Gastrocnemius medialis (tissue), 4 donors: ENCODE results near the gene CNGB1.

Experiments
- CTCF ChIP-seq, 5 experiments: fragments of 450-650 bp in 3 of 5; fragments of 200-600 bp in 2 of 5; sonication (generic) in 2 of 5; IDR thresholded peaks in 4 of 5; conservative IDR thresholded peaks in 1 of 5; 1 replicate in 4 of 5; 2 replicates in 1 of 5; pipeline ENCODE4 v1.5.1; 2016 to 2019; ENCODE audit warnings: antibody characterized with exemption in 5 of 5, mild to moderate bottlenecking in 3 of 5, moderate library complexity in 3 of 5
- POLR2A ChIP-seq, 2 donors: fragments of 450-650 bp; IDR thresholded peaks; one replicate each; pipeline ENCODE4 v1.6.1; 2017; ENCODE audit warnings: antibody characterized with exemption in 2 of 2, mild to moderate bottlenecking in 2 of 2, moderate library complexity in 2 of 2

- TF ChIP-seq CTCF (IDR thresholded peaks at IDR 0.05 in 4 of 5, conservative IDR thresholded peaks at IDR 0.05 in 1 of 5), result no peak
- no peak for TF ChIP-seq POLR2A (IDR thresholded peaks at IDR 0.05)
Measured at GRCh38 chr16:57939872-57940224, 31.1 kb downstream of the CNGB1 start.
